ENCODE measurements around the gene PFN3. TPM values are rescaled to one million over a fixed set of nuclear protein-coding genes. Genes with fewer than 3 reads are reported as not detected.

PFN3 gene
- total RNA-seq, 1 experiment from 2014 or later: not detected

- no peak within 1 kb of the TSS for H3K27ac ChIP-seq
- 0 out of 2 replicates have a peak, but pooled peaks cover 3% of the 10 kb centered on the region for H3K27me3 ChIP-seq (replicated peaks)
- H3K9me3 ChIP-seq (replicated peaks): no peaks in the 10 kb centered on the region
- DNase-seq (ENCODE audit: low read depth in 1 of 2, low spot score in 2 of 2): no peak
- H3K36me3 ChIP-seq: no peaks in the 10 kb centered on the region
- H3K4me3 ChIP-seq: peak within 1 kb of the TSS; percentile 13; the same call in 1 of the 2 replicates
- H3K4me1 ChIP-seq (replicated peaks): peaks cover 9% of the 10 kb centered on the region
Measured at GRCh38 chr5:177357459-177358351, 42.8 kb downstream of the PFN3 start, which contains the start of gene RGS14. RGS14 (plus strand) TSS chr5:177357924; CDS start chr5:177358025, 101 bp downstream.

GRCh38 chr5:177357146-177357458, 43.4 kb downstream of the PFN3 start:
- peaks cover 11% of the 10 kb centered on the region for H3K4me1 ChIP-seq (replicated peaks)
- H3K27me3 ChIP-seq (replicated peaks): 0 out of 2 replicates have a peak, but pooled peaks cover 3% of the 10 kb centered on the region
- no peak for DNase-seq (ENCODE audit: low read depth in 1 of 2, low spot score in 2 of 2)
- no peak overlapping the region for H3K4me3 ChIP-seq
- H3K36me3 ChIP-seq: no peaks in the 10 kb centered on the region
- H3K27ac ChIP-seq: no peak overlapping the region
- H3K9me3 ChIP-seq (replicated peaks): no peaks in the 10 kb centered on the region

GRCh38 chr5:177356746-177357145, 43.7 kb downstream of the PFN3 start:
- Histone ChIP-seq H3K4me3 (no peak overlapping the region), H3K9me3 (replicated peaks) (no peaks in the 10 kb centered on the region), H3K36me3 (no peaks in the 10 kb centered on the region), H3K4me1 (replicated peaks) (peaks cover 13% of the 10 kb centered on the region), H3K27ac (no peak overlapping the region), H3K27me3 (replicated peaks) (0 out of 2 replicates have a peak, but pooled peaks cover 3% of the 10 kb centered on the region)
- no peak for DNase-seq (ENCODE audit: low read depth in 1 of 2, low spot score in 2 of 2)

- H3K36me3 ChIP-seq: peaks cover 4% of the 10 kb centered on the region
- no peak overlapping the region for H3K4me3 ChIP-seq
- no peaks in the 10 kb centered on the region for H3K9me3 ChIP-seq (replicated peaks)
- peaks cover 13% of the 10 kb centered on the region for H3K4me1 ChIP-seq (replicated peaks)
- H3K27me3 ChIP-seq (replicated peaks): no peaks in the 10 kb centered on the region
- DNase-seq (ENCODE audit: low read depth in 1 of 2, low spot score in 2 of 2): no peak
- no peak overlapping the region for H3K27ac ChIP-seq
Measured at GRCh38 chr5:177355868-177356168, 44.6 kb downstream of the PFN3 start.

- Histone ChIP-seq H3K4me3 (no peak overlapping the region), H3K4me1 (replicated peaks) (peaks cover 18% of the 10 kb centered on the region), H3K36me3 (peaks cover 6% of the 10 kb centered on the region), H3K9me3 (replicated peaks) (no peaks in the 10 kb centered on the region), H3K27ac (no peak overlapping the region), H3K27me3 (replicated peaks) (no peaks in the 10 kb centered on the region)
- DNase-seq (ENCODE audit: low read depth in 1 of 2, low spot score in 2 of 2): no peak
Measured at GRCh38 chr5:177355162-177355867, 45.1 kb downstream of the PFN3 start.

- no peak for DNase-seq (ENCODE audit: low read depth in 1 of 2, low spot score in 2 of 2)
- Histone ChIP-seq H3K9me3 (replicated peaks) (no peaks in the 10 kb centered on the region), H3K27ac (no peak overlapping the region), H3K27me3 (replicated peaks) (no peaks in the 10 kb centered on the region), H3K36me3 (peaks cover 11% of the 10 kb centered on the region), H3K4me1 (replicated peaks) (peaks cover 22% of the 10 kb centered on the region), H3K4me3 (no peak overlapping the region)
Measured at GRCh38 chr5:177354711-177355110, 45.8 kb downstream of the PFN3 start.

- Histone ChIP-seq H3K4me1 (replicated peaks) (peaks cover 22% of the 10 kb centered on the region), H3K27ac (no peak overlapping the region), H3K36me3 (peaks cover 15% of the 10 kb centered on the region), H3K9me3 (replicated peaks) (no peaks in the 10 kb centered on the region), H3K4me3 (no peak overlapping the region), H3K27me3 (replicated peaks) (no peaks in the 10 kb centered on the region)
- DNase-seq (ENCODE audit: low read depth in 1 of 2, low spot score in 2 of 2): no peak
Measured at GRCh38 chr5:177354256-177354655, 46.2 kb downstream of the PFN3 start.

- no peaks in the 10 kb centered on the region for H3K27me3 ChIP-seq (replicated peaks)
- no peak overlapping the region for H3K27ac ChIP-seq
- H3K9me3 ChIP-seq (replicated peaks): no peaks in the 10 kb centered on the region
- H3K4me3 ChIP-seq: no peak overlapping the region
- no peak for DNase-seq (ENCODE audit: low read depth in 1 of 2, low spot score in 2 of 2)
- peaks cover 20% of the 10 kb centered on the region for H3K36me3 ChIP-seq
- H3K4me1 ChIP-seq (replicated peaks): peaks cover 20% of the 10 kb centered on the region
Measured at GRCh38 chr5:177353093-177353492, 47.4 kb downstream of the PFN3 start.

- peak; percentile 97 to 99 for DNase-seq (ENCODE audit: low read depth in 1 of 2, low spot score in 2 of 2)
- Histone ChIP-seq H3K36me3 (peaks cover 32% of the 10 kb centered on the region), H3K27ac (peak within 1 kb of the TSS; percentile 88)
Measured at GRCh38 chr5:177351392-177352329, 48.8 kb downstream of the PFN3 start, which contains the start of gene LMAN2. LMAN2 (minus strand) TSS chr5:177351668; CDS start chr5:177351647, 21 bp downstream.

GRCh38 chr5:177350776-177351391, 49.6 kb downstream of the PFN3 start:
- peaks cover 13% of the 10 kb centered on the region for H3K4me1 ChIP-seq (replicated peaks)
- H3K4me3 ChIP-seq: peak overlapping the region; percentile 68
- DNase-seq (ENCODE audit: low read depth in 1 of 2, low spot score in 2 of 2): no peak
- no peaks in the 10 kb centered on the region for H3K27me3 ChIP-seq (replicated peaks)
- peaks cover 35% of the 10 kb centered on the region for H3K36me3 ChIP-seq
- H3K9me3 ChIP-seq (replicated peaks): no peaks in the 10 kb centered on the region
- H3K27ac ChIP-seq: peak overlapping the region; percentile 88

More at GRCh38 chr5:177351392-177352329, 48.8 kb downstream of the PFN3 start, which contains the start of gene LMAN2:
- Histone ChIP-seq H3K27me3 (replicated peaks) (no peaks in the 10 kb centered on the region), H3K9me3 (replicated peaks) (no peaks in the 10 kb centered on the region), H3K4me3 (peak within 1 kb of the TSS; percentile 68), H3K4me1 (replicated peaks) (peaks cover 13% of the 10 kb centered on the region)
